ENCODE measurements around the gene ERBB3. TPM values are rescaled to one million over a fixed set of nuclear protein-coding genes. Genes with fewer than 3 reads are reported as not detected.

The ERBB3 gene
- total RNA-seq, result 60.7 TPM
- long read RNA-seq, full-length matches to known transcripts, result 23 of 62 reads
- long read RNA-seq, partial matches to known transcripts, result 29 of 62 reads
- long read RNA-seq, other reads (novel, unspliced or antisense), result 10 of 62 reads

DNA sequence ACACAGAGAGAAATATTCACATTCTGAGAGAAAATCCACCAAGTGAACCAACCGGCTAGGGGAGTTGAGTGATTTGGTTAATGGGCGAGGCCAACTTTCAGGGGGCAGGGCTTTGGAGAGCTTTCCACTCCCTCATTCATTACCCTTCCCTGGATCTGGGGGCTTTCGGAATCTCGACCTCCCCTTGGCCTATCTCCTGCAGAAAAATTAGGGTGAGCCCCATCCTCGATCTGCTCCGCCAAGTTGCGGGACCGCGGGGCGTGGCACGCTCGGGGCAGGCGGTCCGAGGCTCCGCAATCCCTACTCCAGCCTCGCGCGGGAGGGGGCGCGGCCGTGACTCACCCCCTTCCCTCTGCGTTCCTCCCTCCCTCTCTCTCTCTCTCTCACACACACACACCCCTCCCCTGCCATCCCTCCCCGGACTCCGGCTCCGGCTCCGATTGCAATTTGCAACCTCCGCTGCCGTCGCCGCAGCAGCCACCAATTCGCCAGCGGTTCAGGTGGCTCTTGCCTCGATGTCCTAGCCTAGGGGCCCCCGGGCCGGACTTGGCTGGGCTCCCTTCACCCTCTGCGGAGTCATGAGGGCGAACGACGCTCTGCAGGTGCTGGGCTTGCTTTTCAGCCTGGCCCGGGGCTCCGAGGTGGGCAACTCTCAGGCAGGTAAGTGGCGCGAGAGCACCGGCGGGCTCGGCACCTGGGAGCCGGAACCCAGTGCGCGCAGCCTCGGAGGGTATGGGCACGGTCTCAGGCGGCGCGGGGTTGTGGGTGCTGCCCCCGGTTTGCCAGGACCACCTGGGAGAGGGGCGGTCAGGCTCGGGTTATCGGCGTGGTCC, at the start of gene ERBB3:
TSS of gene ERBB3 (plus strand) at position 443 of the 833 bp plus-strand sequence. CDS start at position 579, 136 bp downstream.
- DNase-seq (peak; percentile 94), ATAC-seq (peak; percentile 90)
- TF ChIP-seq, protein P1, sequence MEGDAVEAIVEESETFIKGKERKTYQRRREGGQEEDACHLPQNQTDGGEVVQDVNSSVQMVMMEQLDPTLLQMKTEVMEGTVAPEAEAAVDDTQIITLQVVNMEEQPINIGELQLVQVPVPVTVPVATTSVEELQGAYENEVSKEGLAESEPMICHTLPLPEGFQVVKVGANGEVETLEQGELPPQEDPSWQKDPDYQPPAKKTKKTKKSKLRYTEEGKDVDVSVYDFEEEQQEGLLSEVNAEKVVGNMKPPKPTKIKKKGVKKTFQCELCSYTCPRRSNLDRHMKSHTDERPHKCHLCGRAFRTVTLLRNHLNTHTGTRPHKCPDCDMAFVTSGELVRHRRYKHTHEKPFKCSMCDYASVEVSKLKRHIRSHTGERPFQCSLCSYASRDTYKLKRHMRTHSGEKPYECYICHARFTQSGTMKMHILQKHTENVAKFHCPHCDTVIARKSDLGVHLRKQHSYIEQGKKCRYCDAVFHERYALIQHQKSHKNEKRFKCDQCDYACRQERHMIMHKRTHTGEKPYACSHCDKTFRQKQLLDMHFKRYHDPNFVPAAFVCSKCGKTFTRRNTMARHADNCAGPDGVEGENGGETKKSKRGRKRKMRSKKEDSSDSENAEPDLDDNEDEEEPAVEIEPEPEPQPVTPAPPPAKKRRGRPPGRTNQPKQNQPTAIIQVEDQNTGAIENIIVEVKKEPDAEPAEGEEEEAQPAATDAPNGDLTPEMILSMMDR (IDR thresholded peaks at IDR 0.05), result no peak
- Histone ChIP-seq H3K4me1 (peaks cover 5% of the 10 kb centered on the region), H3K27ac (peak within 1 kb of the TSS; percentile 74), H3K36me3 (no peaks in the 10 kb centered on the region), H3K9me3 (no peaks in the 10 kb centered on the region), H3K27me3 (peaks cover 12% of the 10 kb centered on the region), H3K4me3 (peak within 1 kb of the TSS; percentile 59)
- intact Hi-C loops (cut with DNase I), result no loop called here

DNA sequence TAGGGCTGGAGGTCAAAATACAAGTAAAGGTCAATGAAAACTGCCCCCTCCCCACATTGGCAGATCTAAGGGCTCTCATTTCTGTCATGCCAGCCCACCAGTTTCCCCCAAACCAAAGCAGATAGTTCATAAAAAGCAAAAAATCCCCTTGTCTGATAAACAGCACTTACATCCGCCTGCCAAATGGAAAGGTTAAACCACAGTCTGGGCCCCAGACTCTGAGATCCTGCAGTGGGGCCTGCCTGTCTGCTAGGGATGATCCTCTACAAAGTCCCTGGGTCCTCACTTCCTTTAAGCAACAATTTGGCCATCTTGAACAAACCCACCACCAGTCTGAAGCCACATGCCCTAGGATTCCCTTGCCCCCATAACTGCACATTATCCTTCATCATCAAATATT, 48.0 kb upstream of the ERBB3 start:
- ATAC-seq (no peak), DNase-seq (no peak)
- H3K4me1 ChIP-seq, result peaks cover 9% of the 10 kb centered on the region
- H3K27me3 ChIP-seq, result no peaks in the 10 kb centered on the region
- peaks cover 40% of the 10 kb centered on the region for H3K36me3 ChIP-seq
- intact Hi-C loops (cut with DNase I), result no loop called here
- no peaks in the 10 kb centered on the region for H3K9me3 ChIP-seq
- H3K27ac ChIP-seq, result no peak overlapping the region
- TF ChIP-seq, protein P1 (IDR thresholded peaks at IDR 0.05), result no peak
- no peak overlapping the region for H3K4me3 ChIP-seq

DNA sequence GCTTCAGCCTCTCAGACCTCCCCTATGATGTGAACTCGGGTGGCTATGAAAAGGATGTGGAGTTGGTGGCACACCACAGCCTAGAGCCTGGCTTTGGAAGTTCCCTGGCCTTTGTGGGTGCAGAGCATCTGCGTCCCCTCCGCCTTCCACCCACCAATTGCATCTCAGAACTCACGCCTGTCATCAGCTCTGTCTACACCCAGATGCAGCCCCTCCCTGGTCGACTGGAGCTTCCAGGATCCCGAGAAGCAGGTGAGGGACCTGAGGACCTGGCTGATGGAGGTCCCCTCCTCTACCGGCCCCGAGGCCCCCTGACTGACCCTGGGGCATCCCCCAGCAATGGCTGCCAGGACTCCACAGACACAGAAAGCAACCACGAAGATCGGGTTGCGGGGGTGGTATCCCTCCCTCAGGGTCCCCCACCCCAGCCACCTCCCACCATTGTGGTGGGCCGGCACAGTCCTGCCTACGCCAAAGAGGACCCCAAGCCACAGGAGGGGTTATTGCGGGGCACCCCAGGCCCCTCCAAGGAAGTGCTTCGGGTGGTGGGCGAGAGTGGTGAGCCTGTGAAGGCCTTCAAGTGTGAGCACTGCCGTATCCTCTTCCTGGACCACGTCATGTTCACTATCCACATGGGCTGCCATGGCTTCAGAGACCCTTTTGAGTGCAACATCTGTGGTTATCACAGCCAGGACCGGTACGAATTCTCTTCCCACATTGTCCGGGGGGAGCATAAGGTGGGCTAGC, 45.2 kb upstream of the ERBB3 start:
- TF ChIP-seq, protein P1 (IDR thresholded peaks at IDR 0.05), result no peak
- no peak overlapping the region for H3K4me3 ChIP-seq
- H3K4me1 ChIP-seq, result no peaks in the 10 kb centered on the region
- intact Hi-C loops (cut with DNase I), result no loop called here
- H3K27ac ChIP-seq, result no peak overlapping the region
- ATAC-seq (peak; percentile 28), DNase-seq (no peak)
- H3K9me3 ChIP-seq, result no peaks in the 10 kb centered on the region
- peaks cover 40% of the 10 kb centered on the region for H3K36me3 ChIP-seq
- no peaks in the 10 kb centered on the region for H3K27me3 ChIP-seq

DNA sequence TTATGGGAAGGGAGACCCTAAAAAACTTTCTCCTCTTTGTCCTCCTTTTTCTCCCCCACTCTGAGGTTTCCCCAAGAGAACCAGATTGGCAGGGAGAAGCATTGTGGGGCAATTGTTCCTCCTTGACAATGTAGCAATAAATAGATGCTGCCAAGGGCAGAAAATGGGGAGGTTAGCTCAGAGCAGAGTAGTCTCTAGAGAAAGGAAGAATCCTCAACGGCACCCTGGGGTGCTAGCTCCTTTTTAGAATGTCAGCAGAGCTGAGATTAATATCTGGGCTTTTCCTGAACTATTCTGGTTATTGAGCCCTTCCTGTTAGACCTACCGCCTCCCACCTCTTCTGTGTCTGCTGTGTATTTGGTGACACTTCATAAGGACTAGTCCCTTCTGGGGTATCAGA, 42.8 kb upstream of the ERBB3 start:
- Histone ChIP-seq H3K36me3 (peaks cover 35% of the 10 kb centered on the region), H3K4me1 (peaks cover 5% of the 10 kb centered on the region), H3K27ac (no peak overlapping the region), H3K27me3 (no peaks in the 10 kb centered on the region), H3K9me3 (no peaks in the 10 kb centered on the region), H3K4me3 (no peak overlapping the region)
- intact Hi-C loops (cut with DNase I), result no loop called here
- TF ChIP-seq, protein P1 (IDR thresholded peaks at IDR 0.05), result no peak
- DNase-seq, result no peak
- ATAC-seq, result no peak

DNA sequence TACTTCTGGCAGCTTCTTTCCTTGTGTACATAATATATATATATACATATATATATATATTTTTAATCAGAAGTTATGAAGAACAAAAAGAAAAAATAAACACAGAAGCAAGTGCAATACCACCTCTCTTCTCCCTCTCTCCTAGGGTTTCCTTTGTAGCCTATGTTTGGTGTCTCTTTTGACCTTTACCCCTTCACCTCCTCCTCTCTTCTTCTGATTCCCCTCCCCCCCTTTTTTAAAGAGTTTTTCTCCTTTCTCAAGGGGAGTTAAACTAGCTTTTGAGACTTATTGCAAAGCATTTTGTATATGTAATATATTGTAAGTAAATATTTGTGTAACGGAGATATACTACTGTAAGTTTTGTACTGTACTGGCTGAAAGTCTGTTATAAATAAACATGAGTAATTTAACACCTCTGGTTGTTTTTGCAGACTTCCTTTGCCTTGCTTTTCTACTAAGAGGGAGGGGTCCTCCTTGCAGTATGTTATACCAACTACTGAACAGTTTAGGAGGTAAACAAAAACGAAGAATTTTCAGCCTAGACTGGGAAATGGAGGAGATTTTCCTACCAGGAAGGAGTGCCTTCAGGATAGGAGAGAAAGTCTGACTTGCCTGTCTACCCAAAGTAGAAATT, 41.8 kb upstream of the ERBB3 start:
- Histone ChIP-seq H3K4me1 (peaks cover 12% of the 10 kb centered on the region), H3K9me3 (no peaks in the 10 kb centered on the region), H3K4me3 (no peak overlapping the region), H3K27ac (no peak overlapping the region), H3K36me3 (peaks cover 33% of the 10 kb centered on the region), H3K27me3 (no peaks in the 10 kb centered on the region)
- DNase-seq (no peak), ATAC-seq (no peak)
- intact Hi-C loops (cut with DNase I), result no loop called here
- TF ChIP-seq, protein P1 (IDR thresholded peaks at IDR 0.05), result no peak

Data from upper lobe of right lung (tissue), 1 donor.